ENCODE measurements around the gene AHSA1.

Gene AHSA1

GRCh38 chr14:77474479-77475177 is 16.7 kb downstream of the AHSA1 start:
- DNase-seq: no peak

DNA sequence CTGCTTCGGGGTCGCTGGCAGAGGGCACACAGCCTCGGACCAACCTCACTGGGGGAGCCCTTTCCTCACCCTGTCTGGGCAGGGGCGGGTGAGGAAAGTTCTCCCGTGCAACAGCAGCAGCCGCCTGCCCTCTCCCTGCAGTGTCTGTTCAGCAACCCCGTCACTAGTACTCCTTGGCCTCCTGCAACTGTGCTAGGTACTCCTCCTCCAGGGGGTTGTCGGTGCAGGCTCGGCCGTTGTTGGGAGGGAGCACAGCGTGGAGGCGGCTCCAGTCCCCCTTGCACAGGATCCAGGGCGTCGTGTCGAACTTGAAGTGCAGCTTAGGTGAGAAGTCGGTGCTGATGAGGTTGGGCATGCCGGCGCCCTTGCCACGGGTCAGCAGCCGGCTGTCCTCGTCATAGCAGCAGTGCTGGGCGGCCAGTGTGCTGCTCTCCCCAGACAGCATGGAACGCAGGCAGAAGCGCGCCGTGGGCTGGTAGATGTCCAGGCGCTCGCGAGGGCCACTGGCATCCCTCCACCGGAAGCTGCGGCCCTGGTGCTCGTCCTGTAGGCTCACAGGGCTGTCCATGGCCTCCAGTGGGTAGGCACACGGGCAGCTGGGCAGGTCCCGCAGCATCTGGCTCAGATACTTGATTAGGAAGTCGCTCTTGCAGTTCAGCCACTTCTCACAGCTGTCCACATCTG is 17.7 kb downstream of the AHSA1 start:
- no peak for DNase-seq

- no peak for DNase-seq
These were observed 20.1 kb downstream of the AHSA1 start for GRCh38 chr14:77478029-77478428.

GRCh38 chr14:77478796-77479195 is 20.9 kb downstream of the AHSA1 start:
- no peak for DNase-seq

GRCh38 chr14:77482422-77482821 is 24.5 kb downstream of the AHSA1 start:
- no peak for DNase-seq

DNA sequence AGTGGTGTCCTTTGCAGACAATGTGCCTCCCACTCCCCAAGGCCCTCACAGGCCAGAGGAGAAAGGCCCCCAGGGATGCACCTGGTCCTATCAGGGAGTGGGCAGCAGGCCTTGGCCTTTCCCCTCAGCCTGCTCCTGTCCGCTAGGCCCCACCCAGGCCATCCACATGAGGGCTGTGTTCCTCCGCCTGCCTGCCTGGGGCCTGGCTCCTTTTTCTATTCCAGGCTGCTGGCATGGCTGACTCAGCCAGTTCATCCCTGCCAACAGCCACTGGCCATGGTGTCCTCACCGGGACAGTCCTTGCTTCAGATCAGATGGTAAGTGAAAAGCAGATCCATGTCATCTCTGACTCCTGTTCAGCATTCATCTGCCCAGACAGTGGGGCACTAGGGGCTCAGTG is 27.4 kb downstream of the AHSA1 start:
- DNase-seq: no peak

DNA sequence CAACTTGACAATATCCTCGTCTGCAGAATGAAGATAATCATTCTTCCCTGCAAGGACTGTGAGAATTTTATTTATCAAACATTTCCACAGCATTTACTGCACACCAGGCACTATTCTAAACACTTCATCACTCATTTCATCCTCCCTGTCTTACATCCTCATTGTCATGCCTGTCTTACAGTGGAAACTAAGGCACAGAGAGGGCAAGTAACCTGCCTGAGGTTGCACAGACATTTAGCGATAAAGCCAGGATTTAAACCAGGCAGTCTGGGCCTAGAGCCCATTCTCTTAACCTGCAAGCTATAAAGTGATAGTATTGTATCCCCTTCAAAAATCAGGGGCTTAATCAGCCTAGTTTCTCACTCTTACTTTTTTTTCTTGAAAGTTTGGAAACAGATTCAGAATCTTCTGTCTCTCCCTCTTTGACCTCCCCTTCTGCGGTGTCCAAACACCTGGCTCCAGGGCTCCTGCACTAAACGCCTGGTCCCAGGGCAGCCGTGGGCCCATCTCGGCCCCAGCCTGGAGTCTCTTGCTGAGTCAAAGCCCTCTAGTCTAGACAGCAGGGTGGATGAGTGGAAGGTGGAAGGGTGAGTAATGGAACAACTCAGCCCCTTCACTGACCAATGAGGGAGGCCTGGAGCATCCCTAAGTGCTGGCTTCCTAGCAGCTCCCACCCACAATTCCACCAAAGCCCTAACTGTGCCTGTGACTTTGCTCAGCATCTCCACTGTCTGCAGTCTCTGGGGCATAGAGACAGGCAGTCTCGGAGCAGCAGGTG is 28.2 kb downstream of the AHSA1 start:
- no peak for DNase-seq

- DNase-seq: no peak
These were observed 30.7 kb downstream of the AHSA1 start for GRCh38 chr14:77488558-77488957.

DNA sequence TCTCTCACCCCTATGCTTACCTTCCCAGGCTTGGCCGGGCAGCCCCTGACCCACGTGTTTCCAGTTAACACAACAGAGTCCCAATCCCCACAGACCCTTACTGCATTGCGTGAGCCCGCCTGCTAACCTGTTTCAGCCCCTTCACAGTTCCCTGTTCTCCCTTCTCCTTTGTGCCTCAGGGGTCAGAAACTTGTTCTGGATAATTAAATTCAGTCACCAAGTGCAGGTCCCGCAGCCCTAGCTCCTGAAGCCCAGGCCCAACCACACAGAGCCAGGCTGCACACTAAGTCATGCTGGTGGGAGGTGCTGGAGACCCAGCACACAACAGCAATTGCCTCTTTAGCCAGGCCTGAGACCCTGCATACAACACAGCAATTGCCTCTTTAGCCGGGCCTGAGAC is 31.1 kb downstream of the AHSA1 start:
- no peak for DNase-seq

GRCh38 chr14:77490347-77490986 is 32.6 kb downstream of the AHSA1 start:
- DNase-seq: no peak

DNA sequence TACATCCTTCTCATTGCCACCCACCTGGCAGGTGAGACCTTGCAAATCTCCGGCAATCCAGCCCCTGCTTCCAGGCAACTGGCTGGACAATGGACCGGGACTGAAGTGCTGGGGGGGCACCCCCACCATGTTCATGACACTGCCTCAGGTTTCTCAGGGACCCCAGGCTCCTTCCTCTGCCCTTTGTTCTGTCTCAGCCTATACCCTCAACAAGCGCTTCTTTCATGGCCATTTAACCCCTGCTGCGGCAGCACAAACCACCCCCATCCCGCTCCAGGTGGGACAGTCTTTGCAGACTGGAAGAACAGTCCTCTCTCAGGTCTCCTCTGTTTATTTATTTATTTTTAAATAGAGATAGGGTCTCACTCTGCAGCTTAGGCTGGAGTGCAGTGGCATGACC is 33.2 kb downstream of the AHSA1 start:
- DNase-seq: no peak

DNA sequence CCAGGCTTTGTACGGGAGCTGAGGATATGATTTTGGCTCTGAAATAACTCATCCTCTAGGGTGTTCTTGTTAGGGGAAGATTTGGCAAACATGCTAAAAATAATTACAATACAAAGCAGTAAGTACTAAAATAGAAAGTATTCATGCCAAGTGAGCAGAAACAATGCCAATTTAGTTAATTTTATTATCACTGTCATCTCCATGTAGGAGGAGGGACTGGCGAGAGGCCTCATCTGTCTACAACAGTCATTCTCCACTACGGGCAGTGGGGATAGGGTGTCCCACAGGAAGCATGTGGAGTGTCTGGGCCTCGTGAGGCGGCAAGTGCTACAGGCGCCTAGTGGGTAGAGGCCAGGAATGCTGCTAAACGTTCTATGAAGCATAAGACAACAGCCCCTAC is 37.4 kb downstream of the AHSA1 start:
- DNase-seq: no peak

DNA sequence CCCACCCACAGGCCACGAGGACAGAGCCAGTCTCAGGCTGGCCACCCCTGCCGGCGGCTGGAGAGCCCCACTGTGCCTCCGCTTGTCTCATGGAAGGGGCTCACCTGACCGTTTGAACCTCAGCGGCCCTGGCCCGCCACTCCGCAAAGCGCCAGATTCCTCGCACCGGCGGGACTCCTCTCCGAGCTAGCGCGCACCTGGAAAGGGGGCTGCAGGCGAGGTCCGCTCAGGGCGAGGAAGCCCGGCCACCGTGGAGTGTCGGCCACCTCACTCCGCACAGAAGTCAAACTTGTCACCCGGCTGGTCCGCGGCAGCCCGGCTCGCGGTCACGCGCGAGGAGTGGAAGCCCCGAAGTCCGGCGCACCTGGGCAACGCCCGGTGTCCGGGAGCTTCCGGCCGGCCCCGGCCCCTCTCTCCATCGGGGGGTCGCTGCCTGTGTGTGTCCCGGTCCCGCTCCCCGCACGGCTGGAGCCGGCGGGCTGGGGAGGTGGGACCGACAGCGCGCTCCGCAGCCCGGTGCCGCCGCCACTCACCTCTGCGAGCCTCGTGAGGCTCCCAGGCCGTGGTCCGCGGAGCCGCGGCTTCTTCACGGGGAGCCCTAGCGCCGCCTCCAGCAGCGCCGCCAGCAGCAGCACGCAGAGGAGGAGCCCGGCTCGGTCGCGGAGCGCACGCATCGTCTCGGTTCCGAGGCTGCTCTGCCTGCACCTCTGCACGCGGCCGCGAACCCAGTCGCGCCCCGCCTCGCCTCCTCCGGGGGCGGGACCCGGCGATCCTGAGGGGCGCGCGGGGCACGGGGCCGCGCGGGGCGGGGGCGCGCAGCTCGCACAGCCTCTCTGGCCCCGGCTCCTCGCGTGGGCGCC is 40.5 kb downstream of the AHSA1 start, which contains the start of gene ISM2:
Gene ISM2, minus strand, starts transcription at position 697 of the 860 bp plus-strand sequence. Its CDS starts 23 bp downstream, at position 674.
- peak; percentile 19 for DNase-seq

GRCh38 chr14:77498984-77499527 is 41.2 kb downstream of the AHSA1 start:
- DNase-seq: no peak

GRCh38 chr14:77502109-77502782 is 44.4 kb downstream of the AHSA1 start:
- no peak for DNase-seq

GRCh38 chr14:77503138-77503537 is 45.2 kb downstream of the AHSA1 start:
- DNase-seq: no peak

DNA sequence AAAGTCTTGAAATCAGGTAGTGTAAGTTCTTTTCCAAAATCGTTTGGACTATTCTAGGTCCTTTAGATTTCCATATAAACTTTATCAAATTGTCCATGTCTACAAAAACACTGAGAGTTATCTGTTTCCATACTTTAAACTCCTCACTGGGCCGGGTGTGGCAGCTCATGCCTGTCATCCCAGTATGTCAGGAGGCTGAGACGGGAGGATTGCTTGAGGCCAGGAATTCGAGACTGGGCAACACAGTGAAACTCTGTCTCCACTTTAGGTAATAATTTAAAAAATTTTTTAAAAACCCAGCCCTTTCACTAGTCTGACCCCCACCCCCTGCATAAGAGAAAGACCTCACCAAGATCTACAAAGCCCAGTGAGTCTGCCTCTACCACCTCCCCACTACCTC is 47.1 kb downstream of the AHSA1 start:
- no peak for DNase-seq

GRCh38 chr14:77507762-77508161 is 49.9 kb downstream of the AHSA1 start:
- DNase-seq: no peak

DNA sequence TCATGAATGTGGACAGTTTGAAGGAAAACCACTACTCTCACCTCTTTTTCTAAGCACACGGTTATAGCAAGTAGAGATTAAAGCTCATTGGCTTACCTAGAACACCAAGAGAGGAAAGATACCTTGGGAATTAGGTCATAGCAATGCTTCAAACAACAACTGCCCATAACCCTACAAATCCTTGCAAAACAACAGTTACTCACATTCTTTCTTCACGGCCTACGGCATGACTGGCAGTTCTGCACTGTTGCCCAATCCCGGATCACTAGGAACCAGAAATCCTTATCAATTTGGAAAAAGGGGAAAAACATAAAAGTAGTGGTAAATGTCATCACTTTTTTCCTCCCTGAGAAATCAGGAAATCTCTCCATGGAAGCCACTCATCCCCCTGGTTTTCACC is 50.4 kb downstream of the AHSA1 start:
- DNase-seq: no peak

GRCh38 chr14:77508876-77509275 is 51.0 kb downstream of the AHSA1 start:
- no peak for DNase-seq

DNA sequence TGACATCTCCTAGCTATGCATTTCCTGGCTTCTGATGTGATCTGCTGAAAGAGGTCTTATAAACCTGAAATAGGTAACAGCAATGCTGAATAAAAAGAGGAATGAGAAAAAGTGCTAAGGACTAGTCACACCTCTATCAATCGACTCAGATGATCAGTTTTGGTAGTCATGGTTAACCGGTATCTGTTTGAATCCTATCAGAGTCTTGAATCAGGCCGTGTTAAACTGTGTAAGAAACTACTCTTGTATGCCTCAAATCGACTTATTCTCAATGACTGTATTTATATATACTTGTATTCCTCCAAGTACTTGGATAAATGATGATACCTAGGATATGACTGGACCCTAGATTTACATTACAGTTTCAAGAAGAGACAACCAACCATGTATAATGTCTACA is 51.5 kb downstream of the AHSA1 start:
- no peak for DNase-seq

Measured in CD4-positive, alpha-beta T cell treated with Interleukin-17A for 1 hour (primary cell).